ENCODE results near the gene TRAF2.

- TF ChIP-seq, protein P1, sequence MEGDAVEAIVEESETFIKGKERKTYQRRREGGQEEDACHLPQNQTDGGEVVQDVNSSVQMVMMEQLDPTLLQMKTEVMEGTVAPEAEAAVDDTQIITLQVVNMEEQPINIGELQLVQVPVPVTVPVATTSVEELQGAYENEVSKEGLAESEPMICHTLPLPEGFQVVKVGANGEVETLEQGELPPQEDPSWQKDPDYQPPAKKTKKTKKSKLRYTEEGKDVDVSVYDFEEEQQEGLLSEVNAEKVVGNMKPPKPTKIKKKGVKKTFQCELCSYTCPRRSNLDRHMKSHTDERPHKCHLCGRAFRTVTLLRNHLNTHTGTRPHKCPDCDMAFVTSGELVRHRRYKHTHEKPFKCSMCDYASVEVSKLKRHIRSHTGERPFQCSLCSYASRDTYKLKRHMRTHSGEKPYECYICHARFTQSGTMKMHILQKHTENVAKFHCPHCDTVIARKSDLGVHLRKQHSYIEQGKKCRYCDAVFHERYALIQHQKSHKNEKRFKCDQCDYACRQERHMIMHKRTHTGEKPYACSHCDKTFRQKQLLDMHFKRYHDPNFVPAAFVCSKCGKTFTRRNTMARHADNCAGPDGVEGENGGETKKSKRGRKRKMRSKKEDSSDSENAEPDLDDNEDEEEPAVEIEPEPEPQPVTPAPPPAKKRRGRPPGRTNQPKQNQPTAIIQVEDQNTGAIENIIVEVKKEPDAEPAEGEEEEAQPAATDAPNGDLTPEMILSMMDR (IDR thresholded peaks at IDR 0.05; ENCODE audit: insufficient read depth, low read length) = no peak
- no peak for TF ChIP-seq SPI1 (IDR thresholded peaks at IDR 0.05; ENCODE audit: borderline replicate concordance, low read depth)
These were observed 20.6 kb upstream of the TRAF2 start for GRCh38 chr9:136865768-136866103.
